Liver (tissue), 9 donors: ENCODE measurements around the gene ST3GAL2. TPM values are rescaled to one million over a fixed set of nuclear protein-coding genes. Genes with fewer than 3 reads are reported as not detected.
A peak's percentile ranks its signal among the peaks of the same experiment; 100 is the strongest.

ENCODE experiments used
- DNase-seq: peaks from one replicate; pipeline ENCODE4 v3.0.0-alpha.2; 2017; ENCODE audit warnings: low spot score
- H3K27ac ChIP-seq, 2 donors: one replicate each; pipeline ENCODE4 v1.7.0; 2013; ENCODE audit warnings: inconsistent platforms in 2 of 2, low read length in 2 of 2, control low read depth in 1 of 2, low read depth in 1 of 2, mild to moderate bottlenecking in 1 of 2
- H3K27me3 ChIP-seq, 4 donors: one replicate each; pipeline versions ENCODE4 v1.6.1 to v1.7.0; 2013; ENCODE audit warnings: low read length in 3 of 4, inconsistent platforms in 1 of 4, mild to moderate bottlenecking in 1 of 4, moderate library complexity in 1 of 4; ENCODE audit not compliant: control insufficient read depth in 4 of 4, insufficient read depth in 4 of 4
- H3K36me3 ChIP-seq, 4 donors: one replicate each; pipeline versions ENCODE4 v1.6.1 to v1.7.0; 2013; ENCODE audit warnings: low read length in 3 of 4, mild to moderate bottlenecking in 3 of 4, low read depth in 1 of 4, moderate library complexity in 1 of 4; ENCODE audit not compliant: control insufficient read depth in 4 of 4, insufficient read depth in 3 of 4
- H3K4me1 ChIP-seq, 4 donors: one replicate each; pipeline versions ENCODE4 v1.6.1 to v1.7.0; 2013; ENCODE audit warnings: low read length in 3 of 4, mild to moderate bottlenecking in 3 of 4, moderate library complexity in 1 of 4; ENCODE audit not compliant: control insufficient read depth in 4 of 4, insufficient read depth in 4 of 4
- H3K4me3 ChIP-seq, 3 donors: one replicate each; pipeline versions ENCODE4 v1.6.1 to v1.7.0; 2013; ENCODE audit warnings: low read length in 3 of 3, control low read depth in 1 of 3, low read depth in 1 of 3, mild to moderate bottlenecking in 1 of 3
- H3K9ac ChIP-seq, 2 donors: one replicate each; pipeline ENCODE4 v1.7.0; 2013; ENCODE audit warnings: low read length in 2 of 2, mild to moderate bottlenecking in 2 of 2, moderate library complexity in 2 of 2, control low read depth in 1 of 2, low read depth in 1 of 2
- H3K9me3 ChIP-seq, 4 donors: one replicate each; pipeline versions ENCODE4 v1.6.1 to v1.7.0; 2013; ENCODE audit warnings: low read length in 3 of 4; ENCODE audit not compliant: control insufficient read depth in 4 of 4
- FOXA1 ChIP-seq: IDR thresholded peaks from 2 replicates; pipeline ENCODE4 v1.6.1; 2016; ENCODE audit warnings: antibody characterized with exemption
- FOXA2 ChIP-seq: IDR thresholded peaks from 2 replicates; pipeline ENCODE4 v1.6.1; 2016; ENCODE audit warnings: antibody characterized with exemption
- GABPA ChIP-seq, 2 donors: IDR thresholded peaks in 1 of 2; conservative IDR thresholded peaks in 1 of 2; 2 replicates each; pipeline ENCODE4 v1.6.1; 2016; ENCODE audit warnings: antibody characterized with exemption in 2 of 2, mild to moderate bottlenecking in 1 of 2, moderate library complexity in 1 of 2
- HNF4A ChIP-seq, 2 donors: conservative IDR thresholded peaks; 2 replicates each; pipeline ENCODE4 v1.6.1; 2016; ENCODE audit warnings: antibody characterized with exemption in 2 of 2, mild to moderate bottlenecking in 2 of 2
- HNF4G ChIP-seq: IDR thresholded peaks from 2 replicates; pipeline ENCODE4 v1.6.1; 2016; ENCODE audit warnings: antibody characterized with exemption
- JUND ChIP-seq, 2 donors: IDR thresholded peaks; 2 replicates each; pipeline ENCODE4 v1.6.1; 2016; ENCODE audit warnings: antibody characterized with exemption in 2 of 2
- NR2F2 ChIP-seq: IDR thresholded peaks from 2 replicates; pipeline ENCODE4 v1.6.1; 2016; ENCODE audit warnings: antibody characterized with exemption
- RAD21 ChIP-seq, 2 donors: IDR thresholded peaks; 2 replicates each; pipeline ENCODE4 v1.6.1; 2016; ENCODE audit warnings: antibody characterized with exemption in 2 of 2, mild to moderate bottlenecking in 2 of 2
- RXRA ChIP-seq, 2 donors: IDR thresholded peaks; 2 replicates each; pipeline ENCODE4 v1.6.1; 2017 to 2018; ENCODE audit warnings: antibody characterized with exemption in 2 of 2, mild to moderate bottlenecking in 1 of 2
- SP1 ChIP-seq: IDR thresholded peaks from 2 replicates; pipeline ENCODE4 v1.6.1; 2018; ENCODE audit warnings: antibody characterized with exemption, mild to moderate bottlenecking
- TAF1 ChIP-seq: conservative IDR thresholded peaks from 2 replicates; pipeline ENCODE4 v1.6.1; 2016; ENCODE audit warnings: antibody characterized with exemption, mild to moderate bottlenecking
- YY1 ChIP-seq: IDR thresholded peaks from 2 replicates; pipeline ENCODE4 v1.6.1; 2016; ENCODE audit warnings: antibody characterized with exemption, mild to moderate bottlenecking
- WGBS: extraction: QIAGEN DNeasy Blood & Tissue Kit; methylation state at CpG from one replicate; pipeline ENCODE4 v1.1.7; 2013; 5-methylcytosine and 5-hydroxymethylcytosine counted together
- polyA plus RNA-seq, 2 donors: library from polyadenylated mRNA; stranded (reverse) in 1 of 2; unstranded in 1 of 2; fragments of 200-250 nt in 1 of 2; fragments of >200 nt in 1 of 2; fragmentation: Nextera tagmentation in 1 of 2; extraction: Ambion mirVana in 1 of 2; gene quantifications; one replicate each; pipeline versions ENCODE4 v1.2.1 to v1.2.3, GENCODE V29; 2013 to 2015
- total RNA-seq, 2 donors: library from RNA; depleted of rRNA; stranded (reverse); fragments of >200 nt; gene quantifications; one replicate each; pipeline ENCODE4 v1.2.3, GENCODE V29; 2014
- TF ChIP-seq, protein P1 (sequence below): IDR thresholded peaks from 2 replicates; pipeline ENCODE4 v1.6.1; 2016; ENCODE audit warnings: antibody characterized with exemption
- TF ChIP-seq, protein P2 (sequence below): IDR thresholded peaks from 2 replicates; pipeline ENCODE4 v1.6.1; 2016; ENCODE audit warnings: antibody characterized with exemption, mild to moderate bottlenecking
- TF ChIP-seq, protein P3 (sequence below): fragments of 150-350 bp; IDR thresholded peaks from 2 replicates; pipeline ENCODE4 v1.5.1; 2017; ENCODE audit warnings: improper control_type of control experiment, low read depth, low read length; ENCODE audit not compliant: missing input control
- donor health status: healthy.
- donor health status: healthy.
- donor health status: healthy.
- donor health status: healthy.
- donor health status: healthy.

Gene ST3GAL2
- total and polyA plus RNA-seq, 4 donors: 3.9 to 53.1 (median 12.9) TPM

DNA sequence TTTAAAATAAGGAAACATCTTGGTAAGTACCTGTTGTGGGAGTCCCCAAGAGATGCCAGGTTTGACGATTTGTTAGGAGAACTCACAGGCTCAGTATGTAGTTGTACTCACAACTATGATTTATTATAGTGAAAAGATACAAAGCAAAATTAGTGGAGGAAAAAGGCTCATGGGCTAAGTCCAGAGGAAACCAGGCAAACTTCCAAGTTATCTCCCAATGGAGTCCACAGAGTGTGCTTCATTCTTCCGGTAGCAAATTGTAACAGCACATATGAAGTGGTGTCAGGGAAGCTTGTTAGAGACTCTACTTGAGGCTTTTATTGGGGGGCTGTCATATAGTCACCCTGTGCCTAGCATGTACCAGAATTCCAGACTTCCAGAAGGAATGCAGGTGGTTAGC lies 89.9 kb downstream of the ST3GAL2 start:
- TF ChIP-seq HNF4A (conservative IDR thresholded peaks at IDR 0.05): peak in 1 of 2 donors; percentile 11
- no peak for TF ChIP-seq RAD21 (IDR thresholded peaks at IDR 0.05)
- 64% methylated on average over 2 of the region's 2 CpGs for WGBS
- H3K9me3 ChIP-seq: no peaks in the 10 kb centered on the region
- H3K4me1 ChIP-seq: peaks cover 3 to 26% (median 17%) of the 10 kb centered on the region in 4 donors
- DNase-seq: no peak
- H3K27ac ChIP-seq: no peak overlapping the region
- H3K9ac ChIP-seq: no peak overlapping the region
- no peak overlapping the region for H3K4me3 ChIP-seq
- H3K36me3 ChIP-seq: peaks cover 0 to 18% (median 11%) of the 10 kb centered on the region in 4 donors
- no peaks in the 10 kb centered on the region for H3K27me3 ChIP-seq

DNA sequence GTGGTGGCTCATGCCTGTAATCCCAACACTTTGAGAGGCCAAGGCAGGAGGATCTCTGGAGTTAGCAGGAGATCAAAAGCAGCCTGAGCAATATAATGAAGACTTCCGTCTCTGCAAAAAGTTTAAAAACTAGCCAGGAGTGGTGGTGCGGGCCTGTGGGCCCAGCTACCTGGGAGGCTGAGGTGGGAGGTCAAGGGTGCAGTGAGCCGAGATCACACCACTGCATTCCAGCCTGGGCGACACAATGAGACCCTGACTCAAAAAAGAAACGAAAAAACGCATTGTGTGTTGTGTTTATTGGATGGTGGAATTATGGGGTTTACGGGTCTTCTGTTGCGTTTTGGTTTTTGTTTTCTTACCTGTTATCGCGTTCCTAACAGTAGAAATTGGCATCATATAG lies 93.1 kb downstream of the ST3GAL2 start:
- 90% methylated on average over 10 of the region's 10 CpGs for WGBS
- no peaks in the 10 kb centered on the region for H3K9me3 ChIP-seq
- peak overlapping the region; percentile 63 to 88 for H3K9ac ChIP-seq
- H3K27ac ChIP-seq: peak overlapping the region in 1 of 2 donors; percentile 89
- H3K4me1 ChIP-seq: peaks cover 3 to 26% (median 17%) of the 10 kb centered on the region in 4 donors
- TF ChIP-seq HNF4G (no peak), GABPA (IDR thresholded peaks at IDR 0.05 in 1 of 2, conservative IDR thresholded peaks at IDR 0.05 in 1 of 2) (no peak), FOXA2 (no peak), NR2F2 (no peak), YY1 (no peak), TAF1 (no peak)
- TF ChIP-seq, protein P1, sequence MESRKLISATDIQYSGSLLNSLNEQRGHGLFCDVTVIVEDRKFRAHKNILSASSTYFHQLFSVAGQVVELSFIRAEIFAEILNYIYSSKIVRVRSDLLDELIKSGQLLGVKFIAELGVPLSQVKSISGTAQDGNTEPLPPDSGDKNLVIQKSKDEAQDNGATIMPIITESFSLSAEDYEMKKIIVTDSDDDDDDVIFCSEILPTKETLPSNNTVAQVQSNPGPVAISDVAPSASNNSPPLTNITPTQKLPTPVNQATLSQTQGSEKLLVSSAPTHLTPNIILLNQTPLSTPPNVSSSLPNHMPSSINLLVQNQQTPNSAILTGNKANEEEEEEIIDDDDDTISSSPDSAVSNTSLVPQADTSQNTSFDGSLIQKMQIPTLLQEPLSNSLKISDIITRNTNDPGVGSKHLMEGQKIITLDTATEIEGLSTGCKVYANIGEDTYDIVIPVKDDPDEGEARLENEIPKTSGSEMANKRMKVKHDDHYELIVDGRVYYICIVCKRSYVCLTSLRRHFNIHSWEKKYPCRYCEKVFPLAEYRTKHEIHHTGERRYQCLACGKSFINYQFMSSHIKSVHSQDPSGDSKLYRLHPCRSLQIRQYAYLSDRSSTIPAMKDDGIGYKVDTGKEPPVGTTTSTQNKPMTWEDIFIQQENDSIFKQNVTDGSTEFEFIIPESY: no peak
- H3K27me3 ChIP-seq: no peaks in the 10 kb centered on the region
- no peak for DNase-seq
- peaks cover 0 to 5% (median 4%) of the 10 kb centered on the region in 4 donors for H3K36me3 ChIP-seq
- peak overlapping the region; percentile 63 to 100 (median 92) for H3K4me3 ChIP-seq

DNA sequence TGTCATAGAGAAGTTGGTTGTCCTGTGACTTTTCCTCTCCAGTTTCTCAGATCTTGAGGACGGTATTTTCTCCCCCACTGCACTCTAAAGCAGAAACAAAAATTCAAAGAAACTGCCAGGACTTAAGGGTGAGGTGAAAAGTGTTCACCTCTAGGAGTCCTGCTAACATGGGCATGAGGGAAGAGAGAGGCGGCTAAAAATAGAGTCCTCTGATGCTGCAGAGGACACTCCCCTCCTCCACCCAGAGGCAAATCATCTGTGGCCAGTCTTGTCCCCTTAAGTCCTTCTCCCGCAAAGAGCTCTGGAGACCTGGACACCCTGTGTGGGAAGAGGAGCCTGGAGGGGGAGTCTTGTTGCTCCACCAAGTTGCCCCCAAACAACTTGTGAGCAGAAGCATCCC lies 96.9 kb downstream of the ST3GAL2 start:
- no peak for TF ChIP-seq SP1
- H3K9ac ChIP-seq: no peak overlapping the region
- H3K27ac ChIP-seq: no peak overlapping the region
- H3K4me3 ChIP-seq: no peak overlapping the region
- H3K9me3 ChIP-seq: no peaks in the 10 kb centered on the region
- H3K27me3 ChIP-seq: no peaks in the 10 kb centered on the region
- 87% methylated on average over 3 of the region's 3 CpGs for WGBS
- peaks cover 2 to 7% (median 5%) of the 10 kb centered on the region in 4 donors for H3K4me1 ChIP-seq
- DNase-seq: no peak
- peaks cover 0 to 3% (median 1%) of the 10 kb centered on the region in 4 donors for H3K36me3 ChIP-seq

DNA sequence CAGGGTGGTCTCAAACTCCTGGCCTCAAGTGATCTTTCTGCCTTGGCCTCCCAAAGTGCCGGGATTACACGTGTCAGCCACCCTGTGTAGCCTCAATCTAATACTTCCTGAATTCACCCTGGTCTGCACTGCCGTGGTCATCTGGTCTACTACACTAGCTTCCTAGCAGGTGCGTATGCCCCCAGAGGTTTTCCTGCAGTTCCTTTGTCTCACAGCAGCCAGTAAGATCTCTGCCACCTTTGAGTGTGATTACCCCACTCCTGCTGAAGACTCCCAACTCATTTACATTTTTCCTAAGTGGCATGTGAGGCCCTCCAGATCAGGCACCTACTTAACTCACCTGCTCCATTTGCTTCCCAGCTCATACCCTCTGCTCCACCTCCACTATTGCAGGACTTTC lies 97.3 kb downstream of the ST3GAL2 start:
- no peak overlapping the region for H3K4me3 ChIP-seq
- WGBS: 84% methylated on average over 4 of the region's 4 CpGs
- no peak overlapping the region for H3K27ac ChIP-seq
- H3K36me3 ChIP-seq: peaks cover under 1 to 4% (median 2%) of the 10 kb centered on the region in 4 donors
- no peaks in the 10 kb centered on the region for H3K9me3 ChIP-seq
- TF ChIP-seq, protein P2, sequence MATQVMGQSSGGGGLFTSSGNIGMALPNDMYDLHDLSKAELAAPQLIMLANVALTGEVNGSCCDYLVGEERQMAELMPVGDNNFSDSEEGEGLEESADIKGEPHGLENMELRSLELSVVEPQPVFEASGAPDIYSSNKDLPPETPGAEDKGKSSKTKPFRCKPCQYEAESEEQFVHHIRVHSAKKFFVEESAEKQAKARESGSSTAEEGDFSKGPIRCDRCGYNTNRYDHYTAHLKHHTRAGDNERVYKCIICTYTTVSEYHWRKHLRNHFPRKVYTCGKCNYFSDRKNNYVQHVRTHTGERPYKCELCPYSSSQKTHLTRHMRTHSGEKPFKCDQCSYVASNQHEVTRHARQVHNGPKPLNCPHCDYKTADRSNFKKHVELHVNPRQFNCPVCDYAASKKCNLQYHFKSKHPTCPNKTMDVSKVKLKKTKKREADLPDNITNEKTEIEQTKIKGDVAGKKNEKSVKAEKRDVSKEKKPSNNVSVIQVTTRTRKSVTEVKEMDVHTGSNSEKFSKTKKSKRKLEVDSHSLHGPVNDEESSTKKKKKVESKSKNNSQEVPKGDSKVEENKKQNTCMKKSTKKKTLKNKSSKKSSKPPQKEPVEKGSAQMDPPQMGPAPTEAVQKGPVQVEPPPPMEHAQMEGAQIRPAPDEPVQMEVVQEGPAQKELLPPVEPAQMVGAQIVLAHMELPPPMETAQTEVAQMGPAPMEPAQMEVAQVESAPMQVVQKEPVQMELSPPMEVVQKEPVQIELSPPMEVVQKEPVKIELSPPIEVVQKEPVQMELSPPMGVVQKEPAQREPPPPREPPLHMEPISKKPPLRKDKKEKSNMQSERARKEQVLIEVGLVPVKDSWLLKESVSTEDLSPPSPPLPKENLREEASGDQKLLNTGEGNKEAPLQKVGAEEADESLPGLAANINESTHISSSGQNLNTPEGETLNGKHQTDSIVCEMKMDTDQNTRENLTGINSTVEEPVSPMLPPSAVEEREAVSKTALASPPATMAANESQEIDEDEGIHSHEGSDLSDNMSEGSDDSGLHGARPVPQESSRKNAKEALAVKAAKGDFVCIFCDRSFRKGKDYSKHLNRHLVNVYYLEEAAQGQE: no peak
- TF ChIP-seq HNF4A (conservative IDR thresholded peaks at IDR 0.05) (no peak), TAF1 (no peak), JUND (IDR thresholded peaks at IDR 0.05) (no peak), GABPA (IDR thresholded peaks at IDR 0.05 in 1 of 2, conservative IDR thresholded peaks at IDR 0.05 in 1 of 2) (no peak), SP1 (no peak), RXRA (IDR thresholded peaks at IDR 0.05) (no peak), RAD21 (IDR thresholded peaks at IDR 0.05) (no peak), YY1 (no peak), FOXA2 (no peak), NR2F2 (no peak), FOXA1 (no peak)
- TF ChIP-seq, protein P3, sequence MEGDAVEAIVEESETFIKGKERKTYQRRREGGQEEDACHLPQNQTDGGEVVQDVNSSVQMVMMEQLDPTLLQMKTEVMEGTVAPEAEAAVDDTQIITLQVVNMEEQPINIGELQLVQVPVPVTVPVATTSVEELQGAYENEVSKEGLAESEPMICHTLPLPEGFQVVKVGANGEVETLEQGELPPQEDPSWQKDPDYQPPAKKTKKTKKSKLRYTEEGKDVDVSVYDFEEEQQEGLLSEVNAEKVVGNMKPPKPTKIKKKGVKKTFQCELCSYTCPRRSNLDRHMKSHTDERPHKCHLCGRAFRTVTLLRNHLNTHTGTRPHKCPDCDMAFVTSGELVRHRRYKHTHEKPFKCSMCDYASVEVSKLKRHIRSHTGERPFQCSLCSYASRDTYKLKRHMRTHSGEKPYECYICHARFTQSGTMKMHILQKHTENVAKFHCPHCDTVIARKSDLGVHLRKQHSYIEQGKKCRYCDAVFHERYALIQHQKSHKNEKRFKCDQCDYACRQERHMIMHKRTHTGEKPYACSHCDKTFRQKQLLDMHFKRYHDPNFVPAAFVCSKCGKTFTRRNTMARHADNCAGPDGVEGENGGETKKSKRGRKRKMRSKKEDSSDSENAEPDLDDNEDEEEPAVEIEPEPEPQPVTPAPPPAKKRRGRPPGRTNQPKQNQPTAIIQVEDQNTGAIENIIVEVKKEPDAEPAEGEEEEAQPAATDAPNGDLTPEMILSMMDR: no peak
- peaks cover 2 to 7% (median 5%) of the 10 kb centered on the region in 4 donors for H3K4me1 ChIP-seq
- H3K27me3 ChIP-seq: no peaks in the 10 kb centered on the region
- DNase-seq: no peak
- no peak overlapping the region for H3K9ac ChIP-seq
